Right lobe of liver (tissue), 6 donors: ENCODE measurements around the gene OR6C76. TPM values are rescaled to one million over a fixed set of nuclear protein-coding genes. Genes with fewer than 3 reads are reported as not detected.

ENCODE experiments used
- ATAC-seq, 4 donors: fragments of 200-7000 bp; cut with Tn5 transposase; one replicate each; pipeline ENCODE4 v1.9.1; 2020; ENCODE audit warnings: mild to moderate bottlenecking in 4 of 4, moderate library complexity in 4 of 4
- DNase-seq, 3 donors: peaks; one replicate each; pipeline ENCODE4 v3.0.0-alpha.2; 2020
- H3K27ac ChIP-seq, 3 donors: fragments of 200-600 bp; one replicate each; pipeline ENCODE4 v1.8.0; 2022
- H3K27me3 ChIP-seq, 2 donors: fragments of 200-600 bp; one replicate each; pipeline ENCODE4 v1.8.0; 2022
- H3K36me3 ChIP-seq, 4 donors: fragments of 200-600 bp; sonication (generic) in 1 of 4; one replicate each; pipeline versions ENCODE4 v1.5.1 to v1.8.0; 2017 to 2022; ENCODE audit warnings: control low read depth in 1 of 4
- H3K4me1 ChIP-seq, 4 donors: fragments of 200-600 bp; sonication (generic) in 1 of 4; one replicate each; pipeline versions ENCODE4 v1.5.1 to v1.8.0; 2017 to 2022; ENCODE audit warnings: control low read depth in 1 of 4
- H3K4me3 ChIP-seq, 3 donors: fragments of 200-600 bp; one replicate each; pipeline ENCODE4 v1.8.0; 2022
- H3K9me3 ChIP-seq, 4 donors: fragments of 200-600 bp; sonication (generic) in 1 of 4; one replicate each; pipeline versions ENCODE4 v1.5.1 to v1.8.0; 2017 to 2022; ENCODE audit warnings: control low read depth in 1 of 4
- CTCF ChIP-seq, 4 donors: fragments of 200-600 bp in 3 of 4; fragments of 450-650 bp in 1 of 4; IDR thresholded peaks; one replicate each; pipeline versions ENCODE4 v1.5.1 to v1.8.0; 2016 to 2022; ENCODE audit warnings: antibody characterized with exemption in 4 of 4, mild to moderate bottlenecking in 2 of 4
- POLR2A ChIP-seq: fragments of 450-650 bp; IDR thresholded peaks from one replicate; pipeline ENCODE4 v1.6.1; 2017; ENCODE audit warnings: antibody characterized with exemption, mild to moderate bottlenecking
- WGBS: methylation state at CpG from one replicate; pipeline ENCODE4 v1.1.6; 2018; ENCODE audit warnings: low coverage, low lambda C conversion rate; ENCODE audit not compliant: insufficient coverage; ENCODE audit errors: missing lambda C conversion rate; 5-methylcytosine and 5-hydroxymethylcytosine counted together
- intact Hi-C, 2 donors: fragments of 100-400 bp; cut with DNase I; formaldehyde crosslinking; loops; one replicate each; pipeline versions ENCODE4 v1.11.2 to v1.14.1; 2022
- total RNA-seq, 6 experiments: library from RNA; depleted of rRNA in 2 of 6; stranded (reverse); fragments of >200 nt in 2 of 6; fragmentation: NEBNext Ultra II Directional in 3 of 6; extraction: Animal tissue kit (Norgen Biotek cat#: 25700) in 3 of 6; gene quantifications; one replicate each; pipeline versions ENCODE4 v1.1.0 to v1.2.4, GENCODE V29; 2016 to 2023
- donor health status: DM: no; HTN: yes; CAD: no.
- donor health status: DM: no; HTN: no; CAD: no.
- donor health status: DM: no; HTN: no; CAD: no.
- donor health status: DM: no; HTN: yes; CAD: no.
- donor health status: DM: no; HTN: yes; CAD: no.

OR6C76 gene
- total RNA-seq, 6 experiments from 2014 or later, result not detected

- H3K27ac ChIP-seq, result no peak overlapping the region
- DNase-seq (no peak), ATAC-seq (no peak)
- TF ChIP-seq POLR2A, result no peak
- TF ChIP-seq CTCF (IDR thresholded peaks at IDR 0.05), result no peak
- no peaks in the 10 kb centered on the region for H3K9me3 ChIP-seq
- no peaks in the 10 kb centered on the region for H3K36me3 ChIP-seq
- 59% methylated on average over 2 of the region's 2 CpGs for WGBS
- H3K4me3 ChIP-seq, result no peak overlapping the region
- no peaks in the 10 kb centered on the region for H3K27me3 ChIP-seq
- intact Hi-C loops, result no loop called here
- H3K4me1 ChIP-seq, result no peaks in the 10 kb centered on the region
These were observed 43.2 kb downstream of the OR6C76 start for GRCh38 chr12:55469291-55469690.

GRCh38 chr12:55470088-55470829 is 44.2 kb downstream of the OR6C76 start, which contains the start of gene OR6C70:
OR6C70 (minus strand) TSS chr12:55470138; CDS start chr12:55470138, 0 bp downstream.
- WGBS, result 64% methylated on average over 3 of the region's 3 CpGs
- no peak within 1 kb of the TSS for H3K4me3 ChIP-seq
- DNase-seq, result no peak
- H3K27ac ChIP-seq, result no peak within 1 kb of the TSS
- no peak for TF ChIP-seq CTCF (IDR thresholded peaks at IDR 0.05)
- no peak for TF ChIP-seq POLR2A
- intact Hi-C loops, result no loop called here
- no peaks in the 10 kb centered on the region for H3K9me3 ChIP-seq
- H3K4me1 ChIP-seq, result no peaks in the 10 kb centered on the region
- H3K36me3 ChIP-seq, result no peaks in the 10 kb centered on the region
- H3K27me3 ChIP-seq, result no peaks in the 10 kb centered on the region
- ATAC-seq, result no peak

GRCh38 chr12:55472264-55472663 is 46.2 kb downstream of the OR6C76 start:
- H3K27ac ChIP-seq, result no peak overlapping the region
- no peaks in the 10 kb centered on the region for H3K27me3 ChIP-seq
- no peak overlapping the region for H3K4me3 ChIP-seq
- 56% methylated on average over 1 of the region's 1 CpG for WGBS
- H3K36me3 ChIP-seq, result no peaks in the 10 kb centered on the region
- intact Hi-C loops, result no loop called here
- ATAC-seq (no peak), DNase-seq (no peak)
- TF ChIP-seq CTCF (IDR thresholded peaks at IDR 0.05) (no peak), POLR2A (no peak)
- H3K9me3 ChIP-seq, result no peaks in the 10 kb centered on the region
- no peaks in the 10 kb centered on the region for H3K4me1 ChIP-seq

Other genes with a start within 250 kb of the OR6C76 start
- gene OR10A7, start 205.2 kb upstream of the OR6C76 start, total RNA-seq, result not detected
- gene OR6C74, start 181.6 kb upstream of the OR6C76 start, total RNA-seq, result not detected
- not detected for gene OR6C6, start 129.7 kb upstream of the OR6C76 start, total RNA-seq
- gene OR6C1, start 111.9 kb upstream of the OR6C76 start, total RNA-seq, result not detected
- not detected for gene OR6C3, start 95.5 kb upstream of the OR6C76 start, total RNA-seq
- gene OR6C75, start 63.3 kb upstream of the OR6C76 start, total RNA-seq, result not detected
- not detected for gene OR6C65, start 25.7 kb upstream of the OR6C76 start, total RNA-seq
- gene OR6C2, start 17.8 kb downstream of the OR6C76 start, total RNA-seq, result not detected
- gene OR6C70, start 43.9 kb downstream of the OR6C76 start, total RNA-seq, result not detected
- gene OR6C68, start 66.1 kb downstream of the OR6C76 start, total RNA-seq, result not detected
- gene OR6C4, start 123.3 kb downstream of the OR6C76 start, total RNA-seq, result not detected
- not detected for gene OR2AP1, start 146.2 kb downstream of the OR6C76 start, total RNA-seq
- not detected for gene OR10P1, start 210.6 kb downstream of the OR6C76 start, total RNA-seq